NCI-H510A treated with DMSO at 0.1 percent for 48 hours (cell line): ENCODE results near the gene LRRC4B.

ENCODE experiments used
- DNase-seq: peaks from one replicate; lab custom pipeline; 2025; lab: John Stamatoyannopoulos, UW

The LRRC4B gene

GRCh38 chr19:50570997-50571396 lies 2.8 kb upstream of the LRRC4B start:
- no peak for DNase-seq

GRCh38 chr19:50569938-50570540 lies 1.8 kb upstream of the LRRC4B start:
- DNase-seq: no peak

- no peak for DNase-seq
Measured at GRCh38 chr19:50568728-50569698, 778 bp upstream of the LRRC4B start.

- no peak for DNase-seq
Measured at GRCh38 chr19:50567052-50567841, 988 bp downstream of the LRRC4B start.

- DNase-seq: no peak
Measured at GRCh38 chr19:50565984-50566903, 2.0 kb downstream of the LRRC4B start.

- no peak for DNase-seq
Measured at GRCh38 chr19:50564229-50565105, 3.8 kb downstream of the LRRC4B start.

GRCh38 chr19:50563597-50563996 lies 4.6 kb downstream of the LRRC4B start:
- no peak for DNase-seq

- no peak for DNase-seq
Measured at GRCh38 chr19:50562996-50563395, 5.2 kb downstream of the LRRC4B start.

GRCh38 chr19:50562329-50562728 lies 5.9 kb downstream of the LRRC4B start:
- DNase-seq: no peak

- no peak for DNase-seq
Measured at GRCh38 chr19:50559636-50560035, 8.6 kb downstream of the LRRC4B start.

GRCh38 chr19:50558449-50558848 lies 9.8 kb downstream of the LRRC4B start:
- DNase-seq: no peak

GRCh38 chr19:50558039-50558438 lies 10.2 kb downstream of the LRRC4B start:
- no peak for DNase-seq

- no peak for DNase-seq
Measured at GRCh38 chr19:50557009-50557613, 11.1 kb downstream of the LRRC4B start.

GRCh38 chr19:50556282-50557008 lies 11.8 kb downstream of the LRRC4B start:
- DNase-seq: no peak

- DNase-seq: no peak
Measured at GRCh38 chr19:50555450-50556281, 12.6 kb downstream of the LRRC4B start.

- no peak for DNase-seq
Measured at GRCh38 chr19:50555033-50555432, 13.2 kb downstream of the LRRC4B start.

GRCh38 chr19:50554212-50554611 lies 14.0 kb downstream of the LRRC4B start:
- no peak for DNase-seq

- no peak for DNase-seq
Measured at GRCh38 chr19:50553134-50553703, 15.0 kb downstream of the LRRC4B start.
